ENCODE results near the gene HAUS3. TPM values are rescaled to one million over a fixed set of nuclear protein-coding genes. Genes with fewer than 3 reads are reported as not detected.

HAUS3 gene
- total and polyA plus RNA-seq, 8 donors: 5.5 to 37.4 (median 8.9) TPM

DNA sequence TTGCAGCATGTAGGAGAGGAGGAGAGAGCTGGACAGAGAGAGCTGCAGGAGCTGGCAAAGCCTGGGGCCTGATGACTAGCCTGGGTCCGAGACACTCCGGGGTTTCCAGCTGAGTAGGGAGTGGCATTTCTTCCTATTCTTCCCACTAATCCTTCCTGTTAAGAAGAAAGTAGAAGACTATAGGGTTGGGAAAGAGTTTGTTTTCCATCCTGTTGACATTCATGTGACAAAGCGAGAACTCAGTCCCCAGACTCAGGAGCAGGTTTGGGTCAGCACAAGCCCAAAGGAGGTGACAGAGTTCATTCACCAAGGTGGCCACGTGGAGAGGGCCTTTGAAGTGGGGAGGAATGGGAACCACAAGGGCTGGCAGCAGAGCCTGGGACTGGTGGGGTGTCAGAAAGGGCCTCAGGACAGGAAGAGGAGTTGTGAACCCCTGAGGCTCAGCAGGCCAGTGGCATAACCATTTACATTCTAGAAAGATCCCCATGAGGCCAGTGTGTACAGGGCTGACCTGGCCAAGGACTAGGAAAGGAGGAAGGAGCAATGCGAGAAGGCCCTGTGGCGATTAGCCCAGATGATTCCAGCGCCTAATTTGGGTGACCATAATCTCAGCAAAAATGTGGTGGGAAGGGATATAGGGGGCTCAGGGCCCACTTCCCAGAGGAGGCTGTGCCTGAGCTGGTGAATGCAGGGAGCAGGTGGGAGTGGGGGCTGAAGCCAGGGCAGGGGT is 3.3 kb upstream of the HAUS3 start:
- Histone ChIP-seq H3K27me3 (no peaks in the 10 kb centered on the region), H3K4me3 (no peak overlapping the region), H3K36me3 (peaks cover 19 to 37% (median 32%) of the 10 kb centered on the region in 4 donors), H3K27ac (peak overlapping the region in 3 of 5 donors; percentile 34 to 88 (median 54)), H3K9me3 (no peaks in the 10 kb centered on the region), H3K4me1 (peaks cover 8 to 56% (median 29%) of the 10 kb centered on the region in 4 donors)
- peak in 1 of 2 donors; percentile 10 for DNase-seq
- no peak for TF ChIP-seq EP300 (IDR thresholded peaks at IDR 0.05)
- no peak for TF ChIP-seq POLR2AphosphoS5 (IDR thresholded peaks at IDR 0.05)
- no peak for TF ChIP-seq POLR2A (IDR thresholded peaks at IDR 0.05)
- TF ChIP-seq, protein P1, sequence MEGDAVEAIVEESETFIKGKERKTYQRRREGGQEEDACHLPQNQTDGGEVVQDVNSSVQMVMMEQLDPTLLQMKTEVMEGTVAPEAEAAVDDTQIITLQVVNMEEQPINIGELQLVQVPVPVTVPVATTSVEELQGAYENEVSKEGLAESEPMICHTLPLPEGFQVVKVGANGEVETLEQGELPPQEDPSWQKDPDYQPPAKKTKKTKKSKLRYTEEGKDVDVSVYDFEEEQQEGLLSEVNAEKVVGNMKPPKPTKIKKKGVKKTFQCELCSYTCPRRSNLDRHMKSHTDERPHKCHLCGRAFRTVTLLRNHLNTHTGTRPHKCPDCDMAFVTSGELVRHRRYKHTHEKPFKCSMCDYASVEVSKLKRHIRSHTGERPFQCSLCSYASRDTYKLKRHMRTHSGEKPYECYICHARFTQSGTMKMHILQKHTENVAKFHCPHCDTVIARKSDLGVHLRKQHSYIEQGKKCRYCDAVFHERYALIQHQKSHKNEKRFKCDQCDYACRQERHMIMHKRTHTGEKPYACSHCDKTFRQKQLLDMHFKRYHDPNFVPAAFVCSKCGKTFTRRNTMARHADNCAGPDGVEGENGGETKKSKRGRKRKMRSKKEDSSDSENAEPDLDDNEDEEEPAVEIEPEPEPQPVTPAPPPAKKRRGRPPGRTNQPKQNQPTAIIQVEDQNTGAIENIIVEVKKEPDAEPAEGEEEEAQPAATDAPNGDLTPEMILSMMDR (IDR thresholded peaks at IDR 0.05): no peak
- intact Hi-C loops (cut with DNase I; ENCODE audit: low total_unique reads): loop anchor here (10.0 kb wide), 1 partner anchor 170 kb away; the partner anchor contains the start of genes CFAP99 and ZFYVE28
- 57 to 70% (median 61%) methylated on average over 7 of the region's 7 CpGs for WGBS, 5 donors

DNA sequence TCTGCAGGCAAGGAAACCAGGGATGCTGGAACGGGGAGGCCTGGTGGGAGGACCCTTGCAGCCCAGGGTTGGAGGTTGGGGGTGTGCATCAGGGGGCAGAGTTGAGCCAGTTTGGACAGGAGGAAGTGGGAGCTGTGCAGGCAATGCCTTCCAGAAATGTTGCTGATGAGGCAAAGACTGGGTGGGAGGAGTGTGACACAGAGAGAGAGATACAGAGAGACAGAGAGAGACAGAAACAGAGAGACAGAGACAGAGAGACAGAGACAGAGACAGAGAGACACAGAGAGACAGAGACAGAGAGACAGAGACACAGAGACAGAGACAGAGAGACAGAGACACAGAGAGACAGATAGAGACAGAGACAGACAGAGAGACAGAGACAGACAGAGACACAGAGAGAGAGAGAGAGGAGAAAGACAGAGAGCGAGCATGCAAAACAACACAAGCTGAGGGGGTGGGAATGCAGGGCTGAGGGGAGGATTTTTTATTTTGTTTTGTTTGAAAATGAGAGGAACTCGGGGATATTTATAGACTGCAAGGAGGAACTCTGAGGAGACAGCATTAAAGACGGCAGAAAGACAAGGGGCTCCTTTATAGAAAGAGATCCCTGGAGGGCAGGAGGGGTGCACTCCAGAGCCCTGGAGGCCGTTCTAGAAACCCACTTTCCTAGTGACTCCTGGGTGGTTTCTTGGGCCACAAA is 1.9 kb upstream of the HAUS3 start:
- no peak overlapping the region for H3K4me3 ChIP-seq
- DNase-seq: peak; percentile 31 to 72
- H3K4me1 ChIP-seq: peaks cover 14 to 70% (median 41%) of the 10 kb centered on the region in 4 donors
- WGBS, 5 donors: 33 to 54% (median 45%) methylated on average over 5 of the region's 5 CpGs
- peaks cover 8 to 23% (median 20%) of the 10 kb centered on the region in 4 donors for H3K36me3 ChIP-seq
- peak overlapping the region in 3 of 5 donors; percentile 54 to 88 (median 86) for H3K27ac ChIP-seq
- H3K27me3 ChIP-seq: no peaks in the 10 kb centered on the region
- H3K9me3 ChIP-seq: no peaks in the 10 kb centered on the region
- no peak for TF ChIP-seq EP300 (IDR thresholded peaks at IDR 0.05)
- no peak for TF ChIP-seq POLR2A (IDR thresholded peaks at IDR 0.05)
- TF ChIP-seq, protein P1 (IDR thresholded peaks at IDR 0.05): peak in 1 of 7 experiments; percentile 8
- intact Hi-C loops (cut with DNase I; ENCODE audit: low total_unique reads): loop anchor here (10.0 kb wide), 1 partner anchor 171 kb away; the partner anchor contains the start of genes CFAP99 and ZFYVE28

DNA sequence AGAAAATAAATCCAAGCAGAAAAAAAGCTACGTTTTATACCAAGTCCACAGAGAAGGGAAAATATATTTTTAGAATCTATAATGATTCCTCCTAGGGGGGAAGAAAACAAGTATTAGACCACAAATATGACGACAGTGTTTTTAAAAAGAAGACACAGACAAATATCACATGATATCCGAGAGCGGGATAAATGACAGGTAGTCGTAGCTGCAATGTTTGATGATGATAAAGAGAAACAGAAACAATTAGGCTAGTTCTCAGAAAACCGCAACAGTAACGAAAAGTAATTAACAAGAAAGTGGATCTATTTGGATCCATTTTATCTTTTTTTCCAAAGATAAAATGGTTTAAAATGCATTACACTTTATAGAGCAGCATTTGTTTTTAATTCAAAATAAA is 918 bp downstream of the HAUS3 start:
- Histone ChIP-seq H3K27ac (peak overlapping the region in 4 of 5 donors; percentile 83 to 89 (median 87)), H3K27me3 (no peaks in the 10 kb centered on the region), H3K4me3 (peak overlapping the region; percentile 69 to 97 (median 93)), H3K4me1 (peaks cover 14 to 85% (median 52%) of the 10 kb centered on the region in 4 donors), H3K9me3 (no peaks in the 10 kb centered on the region), H3K36me3 (peaks cover 0 to 17% (median 13%) of the 10 kb centered on the region in 4 donors)
- DNase-seq: peak in 1 of 2 donors; percentile 1
- 3 to 4% (median 3%) methylated on average over 7 of the region's 7 CpGs for WGBS, 5 donors
- intact Hi-C loops (cut with DNase I; ENCODE audit: low total_unique reads): loop anchor here (10.0 kb wide), 1 partner anchor 174 kb away; the partner anchor contains the start of genes CFAP99 and ZFYVE28
- TF ChIP-seq POLR2AphosphoS5 (IDR thresholded peaks at IDR 0.05): no peak
- TF ChIP-seq POLR2A (IDR thresholded peaks at IDR 0.05): no peak
- no peak for TF ChIP-seq EP300 (IDR thresholded peaks at IDR 0.05)
- TF ChIP-seq, protein P1 (IDR thresholded peaks at IDR 0.05): no peak

DNA sequence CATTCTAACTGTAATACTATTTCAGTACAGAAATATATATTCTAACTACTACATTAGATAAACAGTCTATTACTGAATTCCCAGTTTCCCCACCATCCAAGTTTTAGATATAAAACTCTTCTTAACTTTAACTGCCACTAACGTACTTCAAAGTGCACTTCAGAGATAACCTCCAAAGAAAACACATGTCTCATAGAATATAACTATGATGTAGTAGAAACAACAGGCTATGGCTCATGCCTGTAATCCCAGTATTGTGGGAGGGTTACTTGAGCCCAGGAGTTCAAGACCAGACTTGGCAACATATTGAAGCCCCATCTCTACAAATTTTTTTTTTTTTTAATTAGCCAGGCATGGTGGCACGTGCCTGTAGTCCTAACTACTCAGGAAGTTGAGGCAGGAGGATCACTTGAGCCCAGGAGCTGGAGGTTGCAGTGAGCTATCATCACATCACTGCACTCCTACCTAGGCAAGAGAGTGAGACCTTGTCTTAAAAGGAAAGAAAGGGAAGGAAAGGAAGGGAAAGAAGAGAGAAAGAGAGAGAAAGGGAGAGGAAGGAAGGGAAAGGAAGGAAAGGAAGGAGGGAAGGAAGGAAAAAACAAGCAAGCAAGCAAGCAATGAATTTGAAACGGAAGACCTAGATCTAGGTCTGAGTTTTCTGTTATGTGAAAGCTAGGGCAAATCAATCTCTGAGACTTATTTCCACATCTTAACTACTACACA is 4.8 kb downstream of the HAUS3 start:
- Histone ChIP-seq H3K4me1 (peaks cover 14 to 49% (median 32%) of the 10 kb centered on the region in 4 donors), H3K27me3 (no peaks in the 10 kb centered on the region), H3K27ac (no peak overlapping the region), H3K36me3 (peaks cover 0 to 41% (median 39%) of the 10 kb centered on the region in 4 donors), H3K9me3 (no peaks in the 10 kb centered on the region), H3K4me3 (no peak overlapping the region)
- no peak for TF ChIP-seq POLR2AphosphoS5 (IDR thresholded peaks at IDR 0.05)
- no peak for TF ChIP-seq EP300 (IDR thresholded peaks at IDR 0.05)
- TF ChIP-seq, protein P1 (IDR thresholded peaks at IDR 0.05): no peak
- TF ChIP-seq POLR2A (IDR thresholded peaks at IDR 0.05): no peak
- WGBS, 5 donors: 54 to 62% (median 61%) methylated on average over 3 of the region's 3 CpGs
- intact Hi-C loops (cut with DNase I; ENCODE audit: low total_unique reads): no loop called here
- no peak for DNase-seq
